ENCODE results near the gene WDR36. TPM values are rescaled to one million over a fixed set of nuclear protein-coding genes. Genes with fewer than 3 reads are reported as not detected.

Gene WDR36
- total and polyA plus RNA-seq, 10 donors = 7.9 to 36.1 (median 27.0) TPM

GRCh38 chr5:111169269-111169668, 77.1 kb downstream of the WDR36 start:
- Histone ChIP-seq H3K4me1 (no peaks in the 10 kb centered on the region), H3K36me3 (no peaks in the 10 kb centered on the region), H3K27ac (no peak overlapping the region), H3K27me3 (replicated peaks in 1 of 7) (no peaks in the 10 kb centered on the region), H3K4me3 (no peak overlapping the region), H3K9me3 (no peaks in the 10 kb centered on the region)
- WGBS, 5 donors = 63 to 90% (median 89%) methylated on average over 2 of the region's 2 CpGs
- intact Hi-C loops (cut with DNase I; ENCODE audit: low total_unique reads) = no loop called here
- TF ChIP-seq POLR2AphosphoS5 (IDR thresholded peaks at IDR 0.05) = no peak
- TF ChIP-seq CTCF (IDR thresholded peaks at IDR 0.05 in 8 of 11, conservative IDR thresholded peaks at IDR 0.05 in 3 of 11) = no peak
- no peak for TF ChIP-seq POLR2A (IDR thresholded peaks at IDR 0.05)
- no peak for DNase-seq

GRCh38 chr5:111170279-111170678, 78.1 kb downstream of the WDR36 start:
- intact Hi-C loops (cut with DNase I; ENCODE audit: low total_unique reads) = no loop called here
- no peaks in the 10 kb centered on the region for H3K36me3 ChIP-seq

DNA sequence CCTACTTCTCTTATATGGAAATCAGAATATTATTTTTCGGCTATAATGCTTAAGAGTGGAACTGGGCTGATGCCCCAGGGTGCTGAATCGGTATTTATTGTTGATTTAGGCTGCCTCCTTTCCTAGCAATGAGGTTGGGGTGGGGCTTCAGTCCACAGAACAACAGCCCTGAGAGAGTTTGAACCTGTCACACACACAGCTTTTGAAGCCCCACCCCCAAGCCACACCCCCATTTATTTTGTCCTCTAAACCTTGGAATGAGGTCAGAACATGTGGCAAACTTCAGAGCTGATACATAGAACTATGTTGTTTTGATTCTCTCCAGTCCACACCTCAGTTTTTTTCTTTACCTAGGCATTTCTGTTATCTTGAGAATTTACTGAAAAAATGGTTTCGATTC, 80.4 kb downstream of the WDR36 start:
- Histone ChIP-seq H3K27me3 (replicated peaks in 1 of 7) (no peaks in the 10 kb centered on the region), H3K4me1 (no peaks in the 10 kb centered on the region), H3K27ac (no peak overlapping the region), H3K4me3 (no peak overlapping the region), H3K9me3 (no peaks in the 10 kb centered on the region), H3K36me3 (no peaks in the 10 kb centered on the region)
- intact Hi-C loops (cut with DNase I; ENCODE audit: low total_unique reads) = no loop called here
- 75 to 90% (median 79%) methylated on average over 3 of the region's 3 CpGs for WGBS, 5 donors
- no peak for TF ChIP-seq POLR2A (IDR thresholded peaks at IDR 0.05)
- TF ChIP-seq CTCF (IDR thresholded peaks at IDR 0.05 in 8 of 11, conservative IDR thresholded peaks at IDR 0.05 in 3 of 11) = no peak
- no peak for TF ChIP-seq POLR2AphosphoS5 (IDR thresholded peaks at IDR 0.05)
- DNase-seq = no peak

More at GRCh38 chr5:111170279-111170678, 78.1 kb downstream of the WDR36 start:
- TF ChIP-seq POLR2A (IDR thresholded peaks at IDR 0.05) (no peak), POLR2AphosphoS5 (IDR thresholded peaks at IDR 0.05) (no peak), CTCF (IDR thresholded peaks at IDR 0.05 in 8 of 11, conservative IDR thresholded peaks at IDR 0.05 in 3 of 11) (no peak)
- no peak overlapping the region for H3K4me3 ChIP-seq
- H3K9me3 ChIP-seq = no peaks in the 10 kb centered on the region
- H3K27me3 ChIP-seq (replicated peaks in 1 of 7) = no peaks in the 10 kb centered on the region
- DNase-seq = no peak
- no peak overlapping the region for H3K27ac ChIP-seq
- 78 to 91% (median 88%) methylated on average over 2 of the region's 2 CpGs for WGBS, 5 donors
- H3K4me1 ChIP-seq = no peaks in the 10 kb centered on the region

- intact Hi-C loops (cut with DNase I; ENCODE audit: low total_unique reads) = no loop called here
- H3K27ac ChIP-seq = no peak overlapping the region
These were observed 81.3 kb downstream of the WDR36 start for GRCh38 chr5:111173476-111173875.

More at GRCh38 chr5:111173476-111173875, 81.3 kb downstream of the WDR36 start:
- TF ChIP-seq POLR2A (IDR thresholded peaks at IDR 0.05) (no peak), POLR2AphosphoS5 (IDR thresholded peaks at IDR 0.05) (no peak), CTCF (IDR thresholded peaks at IDR 0.05 in 8 of 11, conservative IDR thresholded peaks at IDR 0.05 in 3 of 11) (no peak)
- no peaks in the 10 kb centered on the region for H3K9me3 ChIP-seq
- H3K4me1 ChIP-seq = no peaks in the 10 kb centered on the region
- H3K27me3 ChIP-seq (replicated peaks in 1 of 7) = no peaks in the 10 kb centered on the region
- H3K4me3 ChIP-seq = no peak overlapping the region
- DNase-seq = no peak
- 73 to 96% (median 79%) methylated on average over 2 of the region's 2 CpGs for WGBS, 5 donors
- H3K36me3 ChIP-seq = no peaks in the 10 kb centered on the region

Other genes with a start within 250 kb of the WDR36 start
- gene TSLP, start 20.6 kb upstream of the WDR36 start, total RNA-seq = 1 to 10 TPM in 2 of 7 donors, under 1 TPM in 4, not detected in 1; 0.34 to 1.1 (median 0.90) TPM
- gene TSLP, start 20.6 kb upstream of the WDR36 start, polyA plus RNA-seq = under 1 TPM; 0.35 to 0.45 (median 0.41) TPM
- 10 to 100 TPM; 11.5 to 22.3 (median 16.4) TPM for gene CAMK4, start 132.0 kb downstream of the WDR36 start, total RNA-seq
- 1 to 10 TPM in 2 of 3 donors, under 1 TPM in 1; 0.90 to 1.6 (median 1.6) TPM for gene CAMK4, start 132.0 kb downstream of the WDR36 start, polyA plus RNA-seq